Measurements from ENCODE around the gene URGCP. TPM values are rescaled to one million over a fixed set of nuclear protein-coding genes. Genes with fewer than 3 reads are reported as not detected.

URGCP gene
- polyA plus RNA-seq (ENCODE audit: insufficient read length in 4 of 4): 10 to 100 TPM; 28.7 to 39.6 (median 30.6) TPM

GRCh38 chr7:43906331-43907010 lies at the start of gene URGCP:
Gene URGCP (minus strand): TSS chr7:43906596. CDS start chr7:43906575, 21 bp downstream.
- DNase-seq (ENCODE audit: low read depth in 4 of 4, low spot score in 3 of 4): peak in 2 of 4 donors; percentile 17 to 20

GRCh38 chr7:43956027-43956426 lies 49.6 kb upstream of the URGCP start:
- no peak for DNase-seq (ENCODE audit: low read depth in 4 of 4, low spot score in 3 of 4)

- DNase-seq (ENCODE audit: low read depth in 4 of 4, low spot score in 3 of 4): peak in 2 of 4 donors; percentile 2 to 15
These were observed 48.3 kb upstream of the URGCP start for GRCh38 chr7:43954524-43955228.

GRCh38 chr7:43953071-43953470 lies 46.7 kb upstream of the URGCP start:
- DNase-seq (ENCODE audit: low read depth in 4 of 4, low spot score in 3 of 4): no peak

GRCh38 chr7:43952028-43952427 lies 45.6 kb upstream of the URGCP start:
- DNase-seq (ENCODE audit: low read depth in 4 of 4, low spot score in 3 of 4): no peak

- DNase-seq (ENCODE audit: low read depth in 4 of 4, low spot score in 3 of 4): no peak
These were observed 37.9 kb upstream of the URGCP start for GRCh38 chr7:43944286-43944685.

GRCh38 chr7:43943417-43944187 lies 37.2 kb upstream of the URGCP start:
- DNase-seq (ENCODE audit: low read depth in 4 of 4, low spot score in 3 of 4): no peak

GRCh38 chr7:43942997-43943396 lies 36.6 kb upstream of the URGCP start:
- DNase-seq (ENCODE audit: low read depth in 4 of 4, low spot score in 3 of 4): no peak

- DNase-seq (ENCODE audit: low read depth in 4 of 4, low spot score in 3 of 4): no peak
These were observed 35.9 kb upstream of the URGCP start for GRCh38 chr7:43942250-43942649.

GRCh38 chr7:43938892-43939482 lies 32.6 kb upstream of the URGCP start:
- DNase-seq (ENCODE audit: low read depth in 4 of 4, low spot score in 3 of 4): no peak

GRCh38 chr7:43937444-43937843 lies 31.0 kb upstream of the URGCP start:
- no peak for DNase-seq (ENCODE audit: low read depth in 4 of 4, low spot score in 3 of 4)

- DNase-seq (ENCODE audit: low read depth in 4 of 4, low spot score in 3 of 4): no peak
These were observed 27.6 kb upstream of the URGCP start for GRCh38 chr7:43933902-43934560.

GRCh38 chr7:43931346-43931745 lies 24.9 kb upstream of the URGCP start:
- DNase-seq (ENCODE audit: low read depth in 4 of 4, low spot score in 3 of 4): no peak

GRCh38 chr7:43929529-43930457 lies 23.4 kb upstream of the URGCP start:
- no peak for DNase-seq (ENCODE audit: low read depth in 4 of 4, low spot score in 3 of 4)

GRCh38 chr7:43927810-43928209 lies 21.4 kb upstream of the URGCP start:
- DNase-seq (ENCODE audit: low read depth in 4 of 4, low spot score in 3 of 4): no peak

GRCh38 chr7:43926798-43927123 lies 20.4 kb upstream of the URGCP start:
- no peak for DNase-seq (ENCODE audit: low read depth in 4 of 4, low spot score in 3 of 4)

- DNase-seq (ENCODE audit: low read depth in 4 of 4, low spot score in 3 of 4): peak in 2 of 4 donors; percentile 53 to 57
These were observed 19.8 kb upstream of the URGCP start, which contains the start of gene UBE2D4 for GRCh38 chr7:43925984-43926797. Gene UBE2D4 (plus strand): TSS chr7:43926436. CDS start chr7:43926533, 97 bp downstream.

- no peak for DNase-seq (ENCODE audit: low read depth in 4 of 4, low spot score in 3 of 4)
These were observed 16.3 kb upstream of the URGCP start for GRCh38 chr7:43922726-43923125.

GRCh38 chr7:43921423-43921822 lies 15.0 kb upstream of the URGCP start:
- no peak for DNase-seq (ENCODE audit: low read depth in 4 of 4, low spot score in 3 of 4)

All from left renal pelvis (tissue), 4 donors.